GM18502 (cell line): ENCODE data around the gene DHCR24.
"Not testable (repeated sequence)": the region's sequence is repeated elsewhere in the genome, so short reads cannot be mapped to it uniquely, and the experiment has no call there.

Experiments used
- ATAC-seq: cut with Tn5 transposase; IDR thresholded peaks from one replicate; pipeline ENCODE4 v1.9.1; 2021; ENCODE audit warnings: mild to moderate bottlenecking; ENCODE audit not compliant: unreplicated experiment, poor library complexity

Gene DHCR24

DNA sequence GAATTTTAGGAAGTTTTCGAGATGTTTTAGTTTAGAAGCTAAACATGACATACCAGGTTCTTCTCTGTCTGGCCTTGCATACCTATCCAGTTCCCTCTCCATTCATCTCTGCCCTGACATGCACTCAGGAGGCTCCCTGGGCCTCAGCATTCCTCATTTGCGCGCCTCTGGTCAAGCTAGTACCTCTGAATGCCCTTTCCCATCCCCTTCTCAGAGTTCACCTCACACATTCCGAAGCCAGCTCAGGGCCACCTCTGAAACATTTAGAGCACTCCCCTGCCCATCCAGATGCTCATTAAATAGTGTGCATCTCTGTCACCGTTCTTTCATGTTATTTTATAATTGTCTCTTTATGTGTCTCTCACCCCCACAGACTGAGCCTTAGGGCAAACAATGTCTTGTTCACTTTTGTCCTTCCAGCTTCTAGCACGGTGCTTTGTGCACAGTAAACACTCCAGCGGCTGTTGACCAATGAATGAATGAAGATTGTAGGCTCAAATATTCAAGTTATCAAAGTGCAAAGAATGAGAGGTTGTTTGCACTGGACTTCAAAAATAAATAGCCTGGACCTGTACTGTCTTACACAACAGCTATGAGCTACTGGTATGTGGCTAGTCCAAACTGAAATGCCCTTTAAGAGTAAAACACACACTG, 1.2 kb upstream of the DHCR24 start:
- ATAC-seq: no peak

DNA sequence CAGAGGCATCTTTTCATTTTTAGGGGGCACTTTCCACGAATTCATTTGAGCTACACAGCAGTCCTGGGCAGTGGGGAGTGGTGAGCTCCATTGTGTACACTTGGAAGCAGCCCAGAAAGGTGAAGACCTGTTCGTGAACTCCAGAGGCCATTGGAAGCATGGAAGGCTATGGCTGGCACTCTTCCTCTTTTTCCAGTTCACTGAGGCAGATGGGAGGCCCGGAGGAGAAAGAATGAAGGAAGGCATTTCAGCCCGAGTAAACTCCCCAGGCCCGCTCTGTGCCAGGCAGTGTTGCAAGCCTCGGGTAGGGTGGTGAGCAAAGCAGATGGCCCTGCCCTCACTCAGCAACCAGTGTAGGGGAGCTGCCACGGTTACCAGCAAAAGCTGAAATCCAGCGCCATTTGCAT, 673 bp upstream of the DHCR24 start:
- ATAC-seq: no peak

DNA sequence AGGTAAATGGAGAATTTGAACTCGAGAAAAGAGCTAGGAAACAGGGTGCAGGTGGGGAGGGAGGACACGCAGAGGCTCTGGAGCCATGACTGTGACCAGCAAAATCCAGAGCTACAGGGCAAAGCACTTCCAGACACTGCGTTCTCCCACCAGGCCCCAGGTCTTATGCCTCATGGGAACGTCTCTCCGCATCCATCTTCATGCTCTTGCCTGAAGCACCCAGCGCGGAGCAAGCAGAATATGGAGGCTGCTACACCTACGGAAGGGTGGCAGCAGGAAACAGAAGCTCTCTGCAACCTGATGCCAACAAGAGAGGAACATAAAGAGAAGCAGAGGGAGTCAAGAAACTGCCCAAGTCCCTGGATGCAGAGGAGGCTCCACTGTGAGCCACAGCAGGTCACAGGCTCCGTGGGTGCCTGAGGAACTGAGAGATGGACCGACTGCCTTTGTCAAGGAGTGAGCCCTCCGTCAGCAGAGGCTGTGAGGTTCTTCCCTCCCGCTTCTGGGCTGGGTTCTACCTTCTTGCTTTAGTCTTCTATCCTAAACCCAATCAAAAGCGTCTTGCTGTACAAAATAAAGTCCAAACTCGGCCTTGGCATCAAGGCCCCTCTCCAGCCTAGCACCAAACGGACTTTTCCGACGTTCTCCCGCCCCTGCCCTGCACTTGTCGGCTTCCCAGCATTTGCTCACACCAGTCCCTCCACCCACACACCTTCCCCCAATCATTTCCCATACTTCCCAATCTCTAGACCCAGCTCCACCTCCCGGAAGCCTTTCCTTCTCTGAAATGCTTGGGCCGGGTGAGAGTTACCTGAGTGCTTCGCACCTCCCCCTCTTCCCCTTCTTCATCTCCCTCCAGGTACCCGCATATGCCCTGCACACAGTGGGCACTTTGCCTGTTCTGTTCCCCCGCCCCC, 930 bp downstream of the DHCR24 start:
- no peak for ATAC-seq

DNA sequence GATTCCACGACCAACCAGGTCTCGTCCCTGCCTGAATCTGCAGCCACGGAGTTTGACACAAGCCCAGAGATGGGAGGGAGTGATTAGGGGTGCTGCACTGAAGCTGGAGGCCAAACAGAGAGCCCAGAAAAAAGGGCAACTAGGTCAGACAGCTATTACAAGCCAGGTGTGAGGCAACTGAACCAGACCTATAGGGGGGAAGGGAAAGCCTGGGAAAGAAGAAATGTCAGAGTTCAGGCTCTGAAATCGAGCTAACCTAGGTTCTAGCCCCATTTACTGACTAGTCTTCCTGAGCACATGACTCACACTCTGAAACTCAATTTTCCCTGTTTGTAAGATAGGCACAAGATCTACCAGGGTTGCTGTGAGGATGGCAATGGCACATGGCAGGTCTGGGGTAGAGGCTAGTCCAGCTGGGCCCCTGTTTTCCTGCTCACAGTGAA, 1.7 kb downstream of the DHCR24 start:
- no peak for ATAC-seq

DNA sequence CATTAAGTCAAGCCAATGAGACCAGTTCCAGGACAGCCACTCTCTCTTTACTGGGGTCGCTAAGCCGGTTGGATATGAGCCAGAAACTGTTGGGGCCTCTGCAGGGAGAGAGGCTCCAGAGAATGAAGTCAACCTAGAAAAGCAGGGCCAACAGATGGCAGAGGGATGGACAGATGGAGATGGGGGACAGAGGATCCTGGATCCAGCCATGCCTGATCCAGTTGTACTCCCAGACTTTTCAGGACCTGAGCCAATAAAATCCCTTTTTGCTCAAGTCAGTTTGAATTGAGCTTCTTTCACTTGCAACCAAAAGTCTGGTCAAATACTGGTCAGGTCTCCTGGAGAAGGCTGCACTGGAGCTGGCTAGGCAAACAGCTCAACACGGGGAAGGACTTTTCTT, 2.2 kb downstream of the DHCR24 start:
- no peak for ATAC-seq

DNA sequence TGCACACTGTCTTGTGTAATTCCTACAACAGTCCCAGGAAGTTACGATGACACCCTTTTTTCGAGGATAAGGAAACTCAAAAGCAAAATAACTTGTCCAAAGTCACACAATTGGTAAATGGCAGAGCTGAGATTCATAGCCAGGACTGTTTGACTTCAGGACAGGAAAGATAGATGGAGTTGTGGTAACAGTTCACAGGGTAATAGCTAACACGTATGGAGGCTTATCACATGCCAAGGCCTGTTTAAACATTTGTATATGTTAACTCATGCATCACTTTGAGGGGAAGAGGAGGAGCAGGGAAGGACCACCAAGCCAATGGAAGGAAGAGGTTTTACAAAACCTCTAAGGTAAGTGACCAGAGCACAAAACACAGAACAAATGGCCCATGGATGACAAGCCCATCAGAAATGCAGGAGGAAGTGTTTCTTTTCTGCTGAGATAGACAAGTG, 2.8 kb downstream of the DHCR24 start:
- ATAC-seq: no peak

DNA sequence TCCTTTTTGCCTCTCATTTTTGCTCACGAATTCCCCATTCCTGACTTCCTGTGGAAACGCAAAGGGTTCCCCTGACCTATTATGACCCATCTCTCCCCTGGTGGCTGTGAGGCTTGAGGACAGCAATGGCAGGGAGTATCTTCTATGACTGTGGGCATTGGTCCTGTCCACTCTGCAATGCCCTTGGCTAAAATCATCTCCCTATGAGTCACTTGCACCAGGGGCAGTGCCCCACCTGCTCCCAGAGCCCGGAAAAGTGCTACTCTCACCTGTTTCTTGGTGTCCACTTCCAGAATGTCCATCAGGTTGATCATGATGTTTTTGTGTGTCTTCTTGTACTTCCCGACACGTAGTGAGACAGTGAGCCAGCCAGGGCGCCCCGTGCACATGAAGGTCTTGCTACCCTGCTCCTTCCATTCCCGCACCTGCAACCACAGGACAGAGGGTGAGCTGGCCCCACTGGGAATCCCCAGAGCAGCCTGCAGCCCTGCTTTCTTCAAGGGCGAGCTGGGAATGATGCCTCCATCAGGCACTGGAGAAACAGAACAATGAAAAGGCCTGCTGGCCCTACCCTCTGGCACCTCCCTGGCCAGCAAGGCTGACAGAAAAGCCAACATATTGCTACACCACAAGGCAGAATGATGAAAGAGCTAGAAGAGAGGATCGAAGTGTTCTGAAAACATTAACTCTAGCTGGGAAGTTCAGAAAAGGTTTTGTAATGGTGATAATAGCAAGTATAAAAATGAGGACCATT, 3.5 kb downstream of the DHCR24 start:
- no peak for ATAC-seq

DNA sequence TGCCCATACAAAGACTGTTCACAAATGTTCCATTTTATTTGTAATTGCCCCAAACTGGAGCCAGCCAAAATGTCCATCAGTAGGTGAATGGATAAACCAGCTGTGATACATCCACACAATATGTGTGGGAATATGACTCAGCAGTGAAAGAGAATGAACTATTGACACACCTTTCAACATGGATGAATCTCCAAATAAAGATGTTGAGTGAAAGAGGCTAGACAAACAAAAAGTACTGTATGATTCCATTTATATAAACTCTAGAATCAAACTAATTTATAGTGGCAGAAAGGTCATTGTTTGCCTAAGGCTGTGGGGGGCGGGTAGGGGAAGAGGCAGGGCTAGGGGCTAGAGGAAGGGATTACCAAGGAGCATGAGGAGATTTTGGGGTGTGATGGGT, 4.5 kb downstream of the DHCR24 start:
- no peak for ATAC-seq

DNA sequence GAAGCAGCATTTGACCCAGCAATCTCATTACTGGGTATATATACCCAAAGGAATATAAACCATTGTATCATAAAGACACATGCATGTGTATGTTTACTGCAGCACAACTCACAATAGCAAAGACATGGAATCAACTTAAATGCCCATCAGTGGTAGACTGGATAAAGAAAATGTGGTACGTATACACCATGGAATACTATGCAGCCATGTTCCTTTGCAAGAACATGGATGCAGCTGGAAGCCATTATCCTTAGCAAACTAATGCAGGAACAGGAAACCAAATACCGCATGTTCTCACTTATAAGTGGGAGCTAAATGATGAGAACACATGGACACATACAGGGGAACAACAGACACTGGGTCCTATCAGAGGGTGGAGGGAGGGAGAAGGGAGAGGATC, 5.4 kb downstream of the DHCR24 start:
- not testable (repeated sequence) for ATAC-seq

DNA sequence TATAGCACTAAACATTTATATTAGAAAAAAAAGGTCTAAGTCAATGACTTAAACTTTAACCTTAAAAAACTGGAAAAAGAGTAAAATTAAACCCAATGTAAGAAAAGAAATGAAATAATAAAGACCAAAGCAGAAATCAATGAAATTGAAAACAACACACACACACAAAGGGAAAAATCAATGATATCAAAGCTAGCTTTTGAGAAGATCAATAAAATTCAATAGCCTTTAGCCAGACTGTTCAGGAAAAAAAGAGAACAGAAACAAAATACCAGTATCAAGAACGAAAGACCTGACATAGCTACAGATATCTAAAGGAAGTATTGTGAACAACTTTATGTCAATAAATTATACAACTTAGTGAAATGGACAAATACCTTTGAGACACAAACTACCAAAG, 7.1 kb downstream of the DHCR24 start:
- no peak for ATAC-seq

DNA sequence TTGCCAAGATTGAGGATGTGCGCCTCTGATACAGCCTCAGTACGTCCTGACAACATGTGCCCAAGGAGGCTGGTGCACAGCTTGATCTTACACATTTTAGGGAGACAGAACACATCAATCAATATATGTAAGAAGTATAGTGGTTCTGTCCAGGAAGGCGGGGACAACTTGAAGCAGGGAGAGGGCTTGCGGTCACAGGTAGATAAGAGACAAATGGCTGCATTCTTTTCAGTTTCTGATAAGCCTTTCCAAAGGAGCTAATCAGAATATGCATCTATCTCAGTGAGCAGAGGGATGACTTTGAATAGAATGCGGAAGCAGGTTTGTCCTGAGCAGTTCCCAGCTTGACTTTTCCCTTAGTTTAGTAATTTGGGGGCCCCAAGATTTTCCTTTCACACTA, 10.2 kb downstream of the DHCR24 start:
- no peak for ATAC-seq

DNA sequence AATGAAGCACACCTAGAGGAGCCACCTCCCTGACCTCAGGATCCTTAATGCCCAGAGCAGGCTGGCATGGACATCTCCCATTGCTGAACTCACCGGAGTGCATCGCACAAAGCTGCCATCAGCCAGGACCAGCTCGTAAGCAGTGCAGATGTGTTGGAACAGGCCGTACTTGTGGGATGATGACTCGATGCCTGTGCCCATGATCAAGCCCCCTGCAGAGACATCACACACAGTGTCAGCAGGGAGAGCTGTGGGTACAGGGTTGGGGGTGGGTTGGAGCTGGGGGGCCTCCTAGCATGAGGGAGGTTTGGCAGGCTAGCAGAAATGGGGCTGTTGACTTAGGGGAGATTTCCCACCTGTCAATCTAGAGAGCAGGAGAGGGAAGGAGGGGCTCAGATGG, 12.0 kb downstream of the DHCR24 start:
- ATAC-seq: no peak

DNA sequence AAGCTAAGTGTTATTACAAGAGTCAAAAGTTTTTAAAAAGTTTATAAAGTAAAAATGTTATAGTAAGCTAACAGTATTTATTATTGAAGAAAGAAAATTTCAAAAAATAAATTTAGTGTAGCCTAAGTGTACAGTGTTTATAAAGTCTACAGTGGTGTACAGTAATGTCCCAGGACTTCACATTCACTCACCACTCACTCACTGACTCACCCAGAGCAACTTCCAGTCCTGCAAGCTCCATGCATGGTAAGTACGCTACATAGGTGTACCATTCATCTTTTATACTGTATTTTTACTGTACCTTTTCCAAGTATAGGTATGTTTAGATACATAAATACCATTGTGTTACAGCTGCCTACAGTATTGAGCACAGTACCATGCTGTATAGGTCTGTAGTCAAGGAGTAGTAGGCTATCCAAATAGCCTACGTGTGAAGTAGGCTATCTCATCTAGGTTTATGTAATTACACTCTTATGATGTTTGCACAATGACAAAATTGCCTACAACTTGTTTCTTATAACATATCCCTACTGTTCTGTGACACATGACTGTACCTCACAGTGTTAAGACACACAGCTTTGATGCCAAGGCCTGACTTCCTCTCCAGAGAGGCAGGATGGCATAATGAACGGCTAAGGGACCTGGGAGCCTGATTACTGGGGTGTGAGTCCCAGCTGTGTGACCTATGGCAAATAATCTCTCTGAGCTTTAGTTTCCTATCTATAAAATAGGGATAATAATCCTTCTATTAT, 12.7 kb downstream of the DHCR24 start:
- ATAC-seq: no peak

DNA sequence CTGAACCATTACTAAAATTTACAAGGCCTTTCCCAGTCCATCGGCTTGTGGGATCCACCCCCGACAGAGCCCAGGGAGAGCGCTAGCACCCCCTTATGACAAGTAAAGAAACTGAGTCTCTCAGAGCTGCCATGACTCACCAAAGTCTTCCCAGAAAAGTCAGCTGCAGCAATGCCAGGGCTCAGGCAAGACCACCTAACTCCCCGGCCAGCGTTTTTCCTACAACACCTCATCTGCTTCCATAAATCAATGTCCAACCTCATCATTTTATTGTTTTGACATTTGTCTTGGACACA, 15.0 kb downstream of the DHCR24 start:
- no peak for ATAC-seq

DNA sequence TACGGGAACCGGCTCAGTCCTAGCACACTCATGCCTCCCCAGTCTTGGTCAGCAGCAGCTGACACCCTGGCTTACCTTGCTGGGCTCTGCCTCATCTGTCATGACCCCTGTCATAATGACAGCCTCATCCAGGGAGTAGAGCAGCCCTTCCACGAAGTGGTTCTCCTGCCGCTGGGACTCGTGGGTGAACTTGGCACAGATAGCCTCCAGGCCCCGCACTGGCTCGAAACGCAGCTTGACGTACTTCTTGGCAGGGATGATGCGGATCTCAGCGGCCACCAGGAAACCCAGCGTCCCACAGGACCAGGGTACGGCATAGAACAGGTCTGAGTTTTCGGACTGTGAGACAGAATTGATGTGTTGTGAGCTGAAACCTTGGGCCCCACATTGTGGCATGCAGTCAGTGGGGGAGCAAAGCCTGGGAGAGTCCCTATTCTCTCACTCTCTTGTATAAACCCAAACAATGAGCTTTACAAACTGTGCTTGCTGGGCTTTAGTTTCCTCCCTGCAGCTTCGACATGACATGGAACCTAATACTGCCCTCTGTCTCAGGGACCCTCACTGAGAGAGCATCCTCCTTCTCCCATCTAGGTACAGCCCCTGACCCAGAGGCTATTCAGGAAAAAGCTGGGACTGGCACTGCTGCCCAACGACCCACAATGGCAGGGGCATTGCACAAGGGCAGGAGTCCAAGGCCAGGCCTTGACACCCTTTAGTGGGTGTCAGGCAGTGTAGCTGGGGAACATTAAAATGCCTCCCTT, 15.5 kb downstream of the DHCR24 start:
- ATAC-seq: no peak

DNA sequence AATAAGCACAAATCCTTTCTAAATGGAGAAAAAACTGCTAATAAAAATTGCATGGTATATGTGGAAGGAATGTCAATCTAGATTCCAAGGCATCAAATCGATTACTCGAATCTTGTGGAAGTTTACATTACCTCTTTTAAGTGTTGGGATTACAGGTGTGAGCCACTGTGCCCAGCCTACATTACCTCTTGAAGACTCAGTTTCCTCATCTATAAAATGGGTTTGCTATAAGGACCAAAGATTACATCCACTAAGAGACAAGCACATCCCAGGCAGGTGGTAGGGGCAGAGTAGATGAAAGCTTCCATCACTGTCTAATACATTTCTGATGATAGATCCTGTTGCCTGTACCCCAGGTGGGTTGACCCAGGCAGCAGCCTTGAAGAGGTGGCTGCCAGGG, 16.1 kb downstream of the DHCR24 start:
- no peak for ATAC-seq

DNA sequence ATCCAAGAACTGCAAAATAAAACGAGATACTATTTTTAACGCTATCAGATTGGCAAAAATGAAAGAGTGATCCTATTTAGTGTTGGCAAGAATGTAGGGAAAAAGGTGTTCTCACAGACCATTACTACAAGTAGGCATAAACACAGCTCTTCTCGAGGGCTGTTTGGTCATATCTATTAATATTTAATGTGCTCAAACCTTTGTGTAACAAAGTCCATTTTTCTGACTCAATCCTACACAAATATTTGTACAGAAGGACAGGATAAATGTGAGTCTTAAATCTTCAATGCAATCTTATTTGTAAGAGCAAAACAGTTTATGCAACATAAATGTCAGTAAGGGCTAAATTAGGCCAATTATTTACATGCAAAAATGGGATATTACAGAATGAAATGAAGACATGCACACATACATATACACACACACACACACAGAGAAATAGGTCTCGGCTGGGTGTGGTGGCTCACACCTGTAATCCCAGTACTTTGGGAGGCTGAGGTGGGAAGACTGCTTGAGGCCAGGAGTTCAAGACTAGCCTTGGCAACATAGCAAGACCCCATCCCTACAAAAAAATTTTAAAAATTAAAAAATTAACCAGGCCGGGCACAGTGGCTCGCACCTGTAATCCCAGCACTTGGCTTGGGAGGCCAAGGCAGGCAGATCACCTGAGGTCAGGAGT, 17.7 kb downstream of the DHCR24 start:
- no peak for ATAC-seq

DNA sequence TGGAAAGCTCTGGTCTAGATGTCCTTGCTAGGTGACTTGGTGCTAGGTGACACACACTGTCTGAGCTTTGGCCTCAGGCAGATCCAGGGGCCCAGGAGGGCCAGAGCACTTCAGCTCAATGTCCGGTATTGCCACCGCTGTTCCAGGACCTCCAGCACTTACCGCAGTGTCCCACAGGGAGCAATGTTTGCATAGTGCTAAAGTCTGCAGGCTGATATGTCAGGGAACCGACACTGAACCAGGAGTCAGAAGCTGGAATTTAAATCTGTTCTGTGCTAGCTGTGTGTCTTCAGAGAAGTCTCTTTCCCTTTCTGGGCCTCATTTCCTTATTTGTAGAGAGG, 19.3 kb downstream of the DHCR24 start:
- no peak for ATAC-seq
